DND-41 (cell line): Measurements from ENCODE around the gene EMD.

Experiments used
- EZH2 ChIP-seq: IDR thresholded peaks from 3 replicates; pipeline ENCODE4 v1.6.1; 2012; ENCODE audit warnings: borderline replicate concordance, low read depth, mild to moderate bottlenecking, moderate library complexity, low read length, inconsistent platforms; ENCODE audit not compliant: severe bottlenecking
- TF ChIP-seq, protein P1 (sequence below): IDR thresholded peaks from 2 replicates; pipeline ENCODE4 v1.5.1; 2012; ENCODE audit warnings: borderline replicate concordance, low read length, moderate library complexity, mild to moderate bottlenecking; ENCODE audit not compliant: poor library complexity, severe bottlenecking; ENCODE audit errors: extremely low read depth

- TF ChIP-seq, protein P1, sequence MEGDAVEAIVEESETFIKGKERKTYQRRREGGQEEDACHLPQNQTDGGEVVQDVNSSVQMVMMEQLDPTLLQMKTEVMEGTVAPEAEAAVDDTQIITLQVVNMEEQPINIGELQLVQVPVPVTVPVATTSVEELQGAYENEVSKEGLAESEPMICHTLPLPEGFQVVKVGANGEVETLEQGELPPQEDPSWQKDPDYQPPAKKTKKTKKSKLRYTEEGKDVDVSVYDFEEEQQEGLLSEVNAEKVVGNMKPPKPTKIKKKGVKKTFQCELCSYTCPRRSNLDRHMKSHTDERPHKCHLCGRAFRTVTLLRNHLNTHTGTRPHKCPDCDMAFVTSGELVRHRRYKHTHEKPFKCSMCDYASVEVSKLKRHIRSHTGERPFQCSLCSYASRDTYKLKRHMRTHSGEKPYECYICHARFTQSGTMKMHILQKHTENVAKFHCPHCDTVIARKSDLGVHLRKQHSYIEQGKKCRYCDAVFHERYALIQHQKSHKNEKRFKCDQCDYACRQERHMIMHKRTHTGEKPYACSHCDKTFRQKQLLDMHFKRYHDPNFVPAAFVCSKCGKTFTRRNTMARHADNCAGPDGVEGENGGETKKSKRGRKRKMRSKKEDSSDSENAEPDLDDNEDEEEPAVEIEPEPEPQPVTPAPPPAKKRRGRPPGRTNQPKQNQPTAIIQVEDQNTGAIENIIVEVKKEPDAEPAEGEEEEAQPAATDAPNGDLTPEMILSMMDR = no peak
- no peak for TF ChIP-seq EZH2
These were observed 29.1 kb upstream of the EMD start for GRCh38 chrX:154349979-154350378.
